Measurements from ENCODE around the gene KDM4B.

Gene KDM4B

DNA sequence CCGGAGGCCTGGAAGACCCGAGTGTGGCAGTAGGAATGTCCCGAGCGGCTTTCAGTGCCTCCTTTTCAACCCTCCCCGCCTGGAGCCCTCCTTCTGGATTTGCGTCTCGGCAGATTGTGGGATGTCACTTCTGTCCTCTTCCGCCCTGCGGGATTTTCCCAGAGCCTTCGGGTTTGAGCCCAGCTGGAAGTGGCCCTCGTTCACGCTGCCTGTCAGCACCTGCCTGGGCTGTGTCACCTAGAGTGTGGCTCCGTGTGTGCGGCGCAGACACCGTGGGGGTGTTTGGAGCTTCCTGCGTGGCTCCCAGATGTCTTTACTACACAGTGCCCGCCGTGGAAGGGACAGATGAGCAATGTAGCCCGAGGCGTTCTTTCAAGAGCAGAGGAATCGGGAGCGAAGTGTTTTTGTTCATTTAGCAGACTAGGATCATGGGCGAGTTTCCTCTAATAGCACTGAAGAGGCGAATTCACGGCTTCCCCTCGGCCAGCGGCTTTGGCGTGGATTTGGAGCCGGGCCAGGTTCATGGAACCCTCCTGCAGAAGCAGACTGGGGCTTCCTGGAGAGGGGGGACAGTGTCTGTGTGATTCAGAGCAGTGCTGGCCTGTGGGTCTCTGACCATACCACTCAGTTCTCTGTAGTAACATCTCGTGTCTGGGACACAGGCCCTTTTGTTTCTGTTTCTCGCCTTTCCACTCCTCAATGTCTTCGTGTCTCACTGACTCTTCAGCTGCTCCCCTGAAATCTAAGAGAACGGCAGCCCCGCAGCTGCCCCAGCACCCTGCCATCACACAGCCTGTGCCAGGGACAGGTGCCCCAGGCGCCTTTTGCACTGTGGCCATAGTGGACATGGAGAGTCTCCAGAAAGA, 68.0 kb downstream of the KDM4B start:
- no peak for DNase-seq

- no peak for DNase-seq
These were observed 69.0 kb downstream of the KDM4B start for GRCh38 chr19:5037936-5038335.

DNA sequence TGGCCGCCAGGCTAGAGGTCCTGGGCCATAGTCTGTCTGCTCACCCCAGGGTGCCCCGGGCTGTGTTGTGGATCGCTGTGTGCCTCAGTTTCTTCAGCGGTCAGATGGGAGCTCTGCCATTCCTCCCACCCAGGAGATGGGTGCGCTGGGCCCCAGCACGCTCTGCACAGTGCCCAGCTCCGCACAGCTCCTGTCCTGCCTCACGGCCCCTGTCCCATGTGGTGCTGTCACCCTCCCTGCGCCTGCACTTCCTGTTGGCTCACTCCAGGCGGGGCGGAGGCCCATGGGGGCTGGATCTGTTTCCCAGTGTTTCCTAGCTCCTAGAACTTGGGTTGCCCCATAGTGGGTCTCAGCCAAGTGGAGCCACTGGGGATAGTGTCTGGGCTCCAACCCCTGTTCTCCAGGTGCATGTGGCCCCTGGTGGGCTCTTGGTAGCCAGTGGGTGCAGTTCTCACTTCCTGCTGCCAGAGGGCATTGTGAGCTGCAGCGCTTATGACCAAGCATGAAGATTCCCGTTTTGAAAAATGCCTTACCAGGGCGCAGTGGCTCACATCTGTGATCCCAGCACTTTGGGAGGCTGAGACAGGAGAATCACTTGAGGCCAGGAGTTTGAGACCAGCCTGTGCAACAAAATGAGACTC, 69.8 kb downstream of the KDM4B start:
- DNase-seq: no peak

GRCh38 chr19:5039642-5040543, 71.0 kb downstream of the KDM4B start:
- no peak for DNase-seq

DNA sequence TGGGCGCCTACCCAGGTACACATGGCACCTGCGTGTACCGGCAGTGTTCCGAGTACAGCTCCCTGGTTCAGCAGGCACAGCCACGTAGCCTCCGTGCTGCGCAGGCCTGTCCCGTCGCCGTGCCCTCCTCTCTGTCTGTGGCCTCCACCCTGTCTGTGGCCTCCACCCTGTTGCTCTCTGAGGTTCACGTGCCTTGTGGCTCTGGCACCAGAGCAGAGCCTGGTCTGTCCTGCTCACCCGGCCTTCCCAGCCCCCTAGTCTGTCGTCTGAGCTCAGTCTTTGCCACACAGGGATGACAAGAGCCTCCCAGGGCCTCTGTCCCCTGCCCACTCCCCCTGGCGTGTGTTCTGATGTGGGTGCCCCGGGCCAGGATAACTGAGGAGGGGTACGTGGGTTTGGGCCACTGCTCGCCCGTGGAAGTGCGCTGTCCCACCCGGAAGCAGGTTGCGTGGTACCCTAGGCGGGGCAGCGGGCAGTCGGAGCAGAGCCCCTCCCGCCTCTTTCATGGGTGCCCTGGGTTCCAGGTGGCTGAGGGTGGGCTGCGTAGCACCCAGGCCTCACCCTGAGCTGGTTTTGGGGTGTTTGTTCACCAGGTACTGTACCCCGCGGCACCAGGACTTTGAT, 71.7 kb downstream of the KDM4B start:
- no peak for DNase-seq

DNA sequence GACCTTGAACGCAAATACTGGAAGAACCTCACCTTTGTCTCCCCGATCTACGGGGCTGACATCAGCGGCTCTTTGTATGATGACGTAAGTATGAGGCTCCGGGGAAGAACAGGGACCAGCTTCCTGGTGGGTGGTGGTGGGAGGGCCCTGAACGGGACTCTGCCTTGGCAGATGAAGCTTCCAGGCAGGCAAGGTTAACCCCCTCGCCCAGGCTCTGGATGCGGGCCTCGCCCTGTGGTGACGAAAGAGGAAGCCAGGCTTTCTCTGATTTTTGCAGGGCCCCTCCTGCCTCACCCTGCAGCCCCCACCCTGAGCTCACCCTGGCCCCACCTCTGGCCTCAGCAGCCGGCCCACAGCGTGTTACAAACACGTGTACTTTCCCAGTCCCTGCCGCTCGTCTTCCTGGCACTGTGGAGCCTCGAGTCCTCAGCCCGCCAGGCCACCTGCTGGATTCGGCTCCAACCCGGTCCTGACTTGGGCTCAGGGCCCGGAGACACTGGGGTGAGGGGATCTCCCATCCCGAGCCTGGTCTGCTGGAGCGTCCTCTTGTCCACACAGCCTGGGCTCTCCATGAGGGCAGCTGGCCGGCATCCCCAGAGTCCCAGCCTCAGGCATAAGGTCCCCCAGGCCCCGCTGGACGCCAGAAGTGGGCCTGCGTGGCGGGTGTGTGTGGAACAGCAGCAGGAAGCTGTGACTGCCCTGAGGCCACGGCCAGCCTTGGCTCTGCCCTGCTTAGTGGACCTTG, 72.4 kb downstream of the KDM4B start:
- DNase-seq: no peak

DNA sequence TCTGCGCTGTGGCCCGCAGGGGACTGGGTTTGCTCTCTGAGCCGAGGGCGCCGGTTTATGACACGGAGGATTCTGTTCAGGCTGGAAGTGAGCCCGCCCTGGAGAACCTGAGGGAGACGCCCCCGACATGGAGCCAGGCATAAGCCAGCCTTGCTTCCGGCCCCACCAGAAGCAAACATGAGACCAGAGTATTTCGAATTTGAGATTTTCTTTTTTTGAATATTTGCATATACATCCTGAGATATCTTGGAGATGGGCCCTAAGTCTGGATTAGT, 72.9 kb downstream of the KDM4B start:
- DNase-seq: no peak

DNA sequence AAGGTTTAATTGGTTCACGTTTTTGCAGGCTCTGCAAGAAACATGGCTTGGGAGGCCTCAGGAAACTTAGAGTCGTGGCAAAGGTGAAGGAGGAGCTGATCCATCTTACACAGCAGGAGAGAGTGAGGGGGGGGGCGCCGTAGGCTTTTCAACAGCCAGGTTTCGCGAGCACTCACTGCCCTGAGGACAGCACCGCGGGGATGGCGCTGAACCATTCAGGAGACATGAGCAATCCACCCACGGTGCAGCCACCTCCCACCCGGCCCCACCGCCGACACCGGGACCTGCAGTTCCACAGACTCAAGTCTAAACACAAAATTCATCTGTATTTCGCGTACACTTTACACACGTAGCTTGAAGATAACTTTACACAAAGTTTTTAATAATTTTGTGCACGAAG, 73.6 kb downstream of the KDM4B start:
- DNase-seq: no peak

DNA sequence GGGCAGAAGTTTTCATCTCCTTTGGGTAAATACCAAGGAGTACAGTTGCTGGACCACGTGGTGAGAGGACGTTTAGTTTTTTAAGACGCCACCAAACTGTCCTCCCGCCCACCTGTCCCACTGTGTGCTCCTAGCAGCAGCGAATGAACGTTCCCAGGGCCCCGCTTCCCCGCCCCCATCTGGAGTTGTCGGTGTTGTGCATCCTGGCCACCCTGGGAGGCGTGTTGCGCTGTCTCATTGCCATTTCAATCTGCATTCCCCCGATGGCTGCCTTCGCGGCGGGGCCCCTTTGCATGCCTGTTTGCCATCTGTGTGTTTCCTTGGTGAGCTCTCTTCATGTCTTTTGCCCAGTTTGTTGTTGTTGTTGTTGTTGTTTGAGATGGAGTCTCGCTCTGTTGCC, 76.1 kb downstream of the KDM4B start:
- no peak for DNase-seq

DNA sequence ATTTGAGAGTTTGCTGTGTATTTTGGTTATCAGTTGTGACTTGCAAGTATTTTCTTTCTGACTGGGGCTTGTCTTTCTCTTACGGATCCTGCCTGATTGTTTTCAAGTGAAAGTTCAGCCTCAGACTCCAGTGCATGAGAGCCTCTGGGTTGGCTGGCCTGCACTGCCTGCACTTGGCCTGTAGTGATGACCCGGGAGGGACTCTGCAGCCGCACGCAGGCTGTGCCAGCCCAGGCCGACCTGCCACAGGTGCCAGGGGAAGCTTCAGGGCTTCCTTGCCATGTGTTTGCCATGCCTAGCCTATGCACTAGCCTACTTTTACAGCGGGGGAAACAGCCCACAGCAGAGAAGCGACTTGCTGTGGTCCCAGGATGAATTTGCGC, 77.0 kb downstream of the KDM4B start:
- no peak for DNase-seq

DNA sequence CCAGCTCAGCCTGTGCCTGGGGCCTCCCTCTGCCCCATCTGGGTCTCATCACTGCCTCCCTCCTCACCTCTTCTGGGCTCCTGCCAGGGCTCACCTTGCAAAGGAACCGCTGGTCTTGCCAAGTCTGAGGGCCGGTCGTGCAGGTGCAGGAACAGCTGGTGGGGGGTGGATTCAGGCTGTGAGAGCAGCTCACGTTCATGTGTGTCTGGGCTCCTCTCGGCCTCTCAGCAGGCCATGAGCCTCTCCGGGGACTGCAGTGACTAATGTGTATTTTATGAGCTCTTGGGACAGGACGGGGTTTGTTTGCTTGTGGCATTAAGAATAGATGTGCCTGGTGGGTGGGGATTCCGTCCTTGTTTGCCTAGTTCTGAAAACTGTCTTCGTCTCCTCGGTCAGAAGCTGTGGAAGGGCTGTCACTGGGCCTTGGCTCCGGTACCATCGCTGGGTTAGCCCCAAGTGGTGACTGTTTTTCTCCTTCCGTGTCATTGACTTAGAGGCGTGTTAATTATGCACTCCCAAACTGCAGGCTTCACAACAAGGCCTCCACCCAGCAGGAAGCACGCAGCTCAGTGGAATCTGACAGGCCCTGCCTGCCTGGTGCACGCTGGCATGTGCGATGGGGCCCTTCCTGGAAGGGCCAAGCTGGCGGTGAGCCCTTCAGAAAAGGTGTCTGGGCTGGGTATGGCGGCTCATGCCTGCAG, 77.6 kb downstream of the KDM4B start:
- no peak for DNase-seq

DNA sequence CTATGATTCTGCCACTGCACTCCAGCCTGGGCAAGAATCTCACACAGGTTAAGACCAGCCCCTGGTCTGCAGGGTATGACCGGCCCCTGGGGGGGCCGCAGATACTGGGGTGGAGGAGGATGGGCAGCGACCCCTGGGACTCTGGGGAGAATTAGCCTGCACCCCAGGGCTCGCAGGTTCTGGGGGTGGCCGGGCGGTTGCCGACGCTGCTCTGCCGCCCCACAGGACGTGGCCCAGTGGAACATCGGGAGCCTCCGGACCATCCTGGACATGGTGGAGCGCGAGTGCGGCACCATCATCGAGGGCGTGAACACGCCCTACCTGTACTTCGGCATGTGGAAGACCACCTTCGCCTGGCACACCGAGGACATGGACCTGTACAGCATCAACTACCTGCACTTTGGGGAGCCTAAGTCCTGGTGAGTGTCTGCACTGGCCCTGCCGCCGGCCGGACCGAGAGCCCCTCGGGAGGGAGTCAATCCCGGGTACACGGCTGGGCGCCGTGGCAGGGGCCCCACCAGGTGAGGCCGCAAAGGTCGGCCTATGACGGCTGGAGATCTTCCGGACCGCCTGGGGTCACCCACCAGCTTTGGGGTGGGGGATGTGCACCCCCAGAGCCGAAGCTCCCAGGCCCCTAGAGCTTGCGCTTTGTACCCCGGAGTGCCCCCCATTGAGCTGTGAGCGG, 78.5 kb downstream of the KDM4B start:
- no peak for DNase-seq

DNA sequence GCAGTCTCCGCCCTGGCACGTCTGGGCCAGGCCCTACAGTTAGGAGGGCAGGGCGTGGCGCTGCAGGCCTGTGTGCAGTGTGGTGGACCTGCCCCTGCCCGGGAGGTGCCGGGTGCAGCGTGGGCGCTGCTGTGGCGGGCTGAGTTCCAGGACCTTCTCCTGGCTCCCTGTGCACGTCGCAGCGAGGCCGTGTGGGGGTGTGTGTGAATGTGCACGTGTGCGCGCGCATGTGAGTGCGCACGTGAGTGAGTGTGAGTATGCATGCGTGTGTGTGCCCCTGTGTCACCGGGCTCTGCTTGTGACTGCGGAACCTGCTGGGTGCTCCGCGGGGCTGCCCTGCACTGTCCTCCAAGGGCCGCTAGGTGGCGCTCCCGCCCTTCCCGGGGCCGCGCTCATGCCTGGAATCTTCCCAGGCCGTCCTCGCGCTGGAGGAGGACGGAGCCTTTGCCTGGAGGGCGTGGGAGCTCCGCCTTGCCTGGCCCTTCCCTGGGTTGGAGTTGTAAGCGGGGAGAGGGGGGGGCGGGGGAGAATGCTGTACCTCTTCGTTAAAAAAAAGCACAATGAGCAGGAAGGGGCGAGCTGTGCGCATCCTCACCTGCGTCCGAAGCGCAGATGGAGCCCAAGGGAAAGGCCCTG, 79.3 kb downstream of the KDM4B start:
- DNase-seq: no peak

GRCh38 chr19:5048727-5049553, 80.0 kb downstream of the KDM4B start:
- no peak for DNase-seq

GRCh38 chr19:5049561-5049960, 80.6 kb downstream of the KDM4B start:
- no peak for DNase-seq

DNA sequence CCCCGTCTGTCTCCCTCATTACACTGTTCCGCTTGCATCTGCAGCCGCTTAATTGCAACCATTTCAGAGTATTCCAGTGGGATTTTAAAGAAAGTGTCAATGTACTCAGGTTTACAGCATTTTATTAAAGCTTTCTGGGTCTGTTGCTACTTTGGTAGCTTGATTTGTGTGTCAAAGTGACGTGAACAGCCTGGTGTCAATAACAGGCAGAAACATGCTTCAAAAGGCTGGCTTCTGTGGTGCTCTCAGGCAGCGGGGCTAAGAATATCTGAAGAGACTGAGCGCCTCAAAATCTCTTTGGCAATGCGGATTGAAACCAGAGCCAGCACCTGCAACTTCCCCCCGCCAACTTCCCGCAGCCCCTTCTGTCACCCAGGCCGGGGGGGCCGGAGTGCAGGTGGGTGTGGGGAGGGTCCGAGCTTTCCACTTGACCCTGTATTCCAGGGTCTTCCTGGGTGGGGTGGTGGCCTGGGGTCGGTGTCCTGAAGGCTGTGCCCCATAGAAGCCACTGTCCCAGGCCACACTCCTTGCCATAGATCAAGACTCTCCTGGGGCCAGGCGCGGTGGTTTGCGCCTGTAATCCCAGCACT, 81.2 kb downstream of the KDM4B start:
- DNase-seq: no peak

- no peak for DNase-seq
These were observed 82.0 kb downstream of the KDM4B start for GRCh38 chr19:5050905-5051304.

DNA sequence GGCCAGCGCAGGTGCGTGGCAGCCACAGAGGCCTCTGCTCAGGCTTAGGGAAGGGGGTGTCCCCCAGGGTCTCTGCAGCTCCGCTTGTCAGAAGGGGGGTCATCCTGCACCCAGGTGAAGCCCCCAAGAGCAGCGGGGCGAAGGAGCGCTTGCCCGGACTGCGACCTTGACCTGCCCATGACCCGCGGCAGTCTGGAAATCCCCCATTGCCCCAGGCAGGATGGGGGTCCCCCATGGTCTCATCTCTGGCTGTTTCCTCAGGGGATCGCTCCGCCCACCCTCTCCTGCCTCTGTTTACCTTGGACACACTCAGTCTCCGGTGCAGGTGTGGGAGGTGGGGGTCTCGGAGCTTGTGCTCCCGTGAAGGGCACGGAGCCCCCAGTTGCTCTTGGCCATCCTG, 82.7 kb downstream of the KDM4B start:
- DNase-seq: no peak

DNA sequence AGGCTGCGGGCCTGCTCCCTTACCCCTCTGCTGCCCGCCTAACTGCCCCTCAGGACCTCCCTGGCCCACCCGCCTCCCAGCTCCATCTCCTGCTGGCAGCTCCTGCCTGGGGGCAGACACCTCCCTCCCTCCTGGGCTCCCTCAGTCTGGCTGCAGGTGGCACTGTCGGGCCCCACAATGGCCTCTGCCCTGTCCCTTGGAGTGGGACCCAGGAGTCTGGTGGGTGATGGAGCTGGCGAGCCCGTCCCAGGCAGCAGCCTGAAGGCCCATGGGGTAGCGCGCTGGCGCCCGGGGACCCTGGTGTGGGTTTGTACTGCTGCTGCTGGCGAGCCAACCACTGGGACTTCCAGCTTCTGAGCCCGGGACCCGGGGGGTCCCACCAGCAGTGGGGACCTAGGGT, 83.6 kb downstream of the KDM4B start:
- no peak for DNase-seq

All from SIG-M5 (cell line).